Neuronal stem cell (in vitro differentiated cells): Measurements from ENCODE around the gene ANKH.
A peak's percentile ranks its signal among the peaks of the same experiment; 100 is the strongest.

Experiments
- DNase-seq: peaks from one replicate; pipeline ENCODE4 v3.0.0-alpha.2; 2013; ENCODE audit warnings: low spot score
- H2AFZ ChIP-seq: one replicate; pipeline ENCODE4 v1.6.1; 2013; ENCODE audit warnings: mild to moderate bottlenecking, low read length, inconsistent platforms
- H2AK5ac ChIP-seq: 2 replicates; pipeline ENCODE4 v1.6.1; 2013; ENCODE audit warnings: low read depth, mild to moderate bottlenecking, inconsistent platforms, low read length, moderate library complexity, mixed read lengths
- H2BK120ac ChIP-seq: 2 replicates; pipeline ENCODE4 v1.6.1; 2013; ENCODE audit warnings: low read depth, mild to moderate bottlenecking, inconsistent platforms, low read length, moderate library complexity, mixed read lengths
- H2BK12ac ChIP-seq: one replicate; pipeline ENCODE4 v1.6.1; 2013; ENCODE audit warnings: low read length, inconsistent platforms
- H2BK15ac ChIP-seq: 2 replicates; pipeline ENCODE4 v1.6.1; 2013; ENCODE audit warnings: mild to moderate bottlenecking, low read length, inconsistent platforms, mixed read lengths
- H2BK5ac ChIP-seq: one replicate; pipeline ENCODE4 v1.6.1; 2013; ENCODE audit warnings: inconsistent platforms, mild to moderate bottlenecking, low read length, moderate library complexity
- H3K14ac ChIP-seq: one replicate; pipeline ENCODE4 v1.6.1; 2013; ENCODE audit warnings: low read length, inconsistent platforms
- H3K18ac ChIP-seq: 2 replicates; pipeline ENCODE4 v1.6.1; 2013; ENCODE audit warnings: low read length, inconsistent platforms
- H3K23ac ChIP-seq: 2 replicates; pipeline ENCODE4 v1.6.1; 2013; ENCODE audit warnings: low read depth, mild to moderate bottlenecking, mixed read lengths, low read length, inconsistent platforms; ENCODE audit not compliant: poor library complexity
- H3K27ac ChIP-seq: replicated peaks from 3 replicates; pipeline ENCODE4 v1.5.1; 2013; ENCODE audit warnings: low read length, inconsistent platforms
- H3K27me3 ChIP-seq, 3 experiments: 2 replicates each; pipeline ENCODE4 v1.6.1; 2013; ENCODE audit warnings: low read length in 3 of 3, mild to moderate bottlenecking in 2 of 3, inconsistent platforms in 1 of 3, low read depth in 1 of 3, mixed read lengths in 1 of 3, moderate library complexity in 1 of 3; ENCODE audit not compliant: control insufficient read depth in 3 of 3, insufficient read depth in 3 of 3
- H3K36me3 ChIP-seq, 2 donors: replicated peaks in 1 of 2; 2 replicates each; pipeline ENCODE4 v1.6.1; 2013; ENCODE audit warnings: low read length in 2 of 2; ENCODE audit not compliant: control insufficient read depth in 2 of 2, insufficient read depth in 2 of 2
- H3K4ac ChIP-seq: 2 replicates; pipeline ENCODE4 v1.6.1; 2013; ENCODE audit warnings: inconsistent platforms, mild to moderate bottlenecking, low read length, moderate library complexity
- H3K4me1 ChIP-seq, 2 donors: 1 replicate in 1 of 2; 2 replicates in 1 of 2; pipeline ENCODE4 v1.6.1; 2013; ENCODE audit warnings: low read length in 2 of 2, low read depth in 1 of 2; ENCODE audit not compliant: control insufficient read depth in 2 of 2, insufficient read depth in 1 of 2
- H3K4me2 ChIP-seq: one replicate; pipeline ENCODE4 v1.6.1; 2013; ENCODE audit warnings: mild to moderate bottlenecking, low read length, inconsistent platforms; ENCODE audit not compliant: insufficient read depth, poor library complexity, severe bottlenecking
- H3K4me3 ChIP-seq, 2 donors: 2 replicates each; pipeline ENCODE4 v1.5.1; 2013; ENCODE audit warnings: low read length in 2 of 2, mild to moderate bottlenecking in 2 of 2, inconsistent platforms in 1 of 2, moderate library complexity in 1 of 2
- H3K79me1 ChIP-seq: one replicate; pipeline ENCODE4 v1.6.1; 2013; ENCODE audit warnings: low read depth, mild to moderate bottlenecking, inconsistent platforms, low read length, moderate library complexity
- H3K9ac ChIP-seq: one replicate; pipeline ENCODE4 v1.6.1; 2013; ENCODE audit warnings: mild to moderate bottlenecking, low read depth, low read length, inconsistent platforms; ENCODE audit not compliant: poor library complexity
- H3K9me3 ChIP-seq, 2 donors: replicated peaks in 1 of 2; 2 replicates each; pipeline versions ENCODE3 to v1.6.1; 2013; ENCODE audit warnings: low read length in 2 of 2, mild to moderate bottlenecking in 2 of 2, inconsistent platforms in 1 of 2, low read depth in 1 of 2, mixed read lengths in 1 of 2, moderate library complexity in 1 of 2; ENCODE audit not compliant: control insufficient read depth in 2 of 2, insufficient read depth in 1 of 2
- H4K8ac ChIP-seq: one replicate; pipeline ENCODE4 v1.6.1; 2013; ENCODE audit warnings: low read depth, mild to moderate bottlenecking, inconsistent platforms, low read length, moderate library complexity
- H4K91ac ChIP-seq: one replicate; pipeline ENCODE4 v1.6.1; 2013; ENCODE audit warnings: low read length, low read depth, mild to moderate bottlenecking, inconsistent platforms; ENCODE audit not compliant: poor library complexity
- WGBS, 2 donors: extraction: QIAGEN DNeasy Blood & Tissue Kit; methylation state at CpG; one replicate each; pipeline ENCODE4 v1.1.7; 2013; ENCODE audit warnings: missing lambda C conversion rate in 2 of 2, mixed read lengths in 1 of 2; ENCODE audit not compliant: insufficient read length in 2 of 2, insufficient replicate concordance in 1 of 2; ENCODE audit errors: extremely low coverage in 2 of 2; 5-methylcytosine and 5-hydroxymethylcytosine counted together

ANKH gene

GRCh38 chr5:14667770-14668169 is 203.8 kb downstream of the ANKH start:
- H3K14ac ChIP-seq, result no peak overlapping the region

DNA sequence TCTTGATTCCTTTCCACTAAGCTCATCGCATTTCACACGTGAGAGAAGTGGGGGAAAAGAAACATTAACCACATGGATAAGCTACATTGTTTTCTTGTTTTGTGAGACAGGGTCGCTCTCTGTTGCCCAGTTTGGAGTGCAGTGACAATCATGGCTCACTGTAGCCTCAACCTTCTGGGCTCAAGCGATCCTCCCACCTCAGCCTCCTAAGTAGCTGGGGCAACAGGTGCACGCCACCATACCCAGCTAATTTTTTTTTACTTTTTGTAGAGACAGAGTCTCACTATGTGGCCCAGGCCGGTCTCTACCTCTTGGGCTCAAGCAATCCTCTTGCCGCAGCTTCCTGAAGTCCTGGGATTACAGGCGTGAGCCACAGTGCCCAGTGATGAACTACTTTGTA is 204.3 kb downstream of the ANKH start:
- no peak overlapping the region for H3K18ac ChIP-seq
- no peaks in the 10 kb centered on the region for H3K9me3 ChIP-seq
- H3K9ac ChIP-seq, result no peak overlapping the region
- H3K4me2 ChIP-seq, result no peak overlapping the region
- H3K36me3 ChIP-seq, result peaks cover 0 to 21% of the 10 kb centered on the region in 2 donors
- H4K91ac ChIP-seq, result no peak overlapping the region
- peaks cover 3% of the 10 kb centered on the region in 2 donors for H3K4me1 ChIP-seq
- no peak overlapping the region for H3K4ac ChIP-seq
- no peak overlapping the region for H3K14ac ChIP-seq
- no peak overlapping the region for H2BK15ac ChIP-seq
- H3K4me3 ChIP-seq, result no peak overlapping the region
- H3K23ac ChIP-seq, result no peak overlapping the region
- no peak overlapping the region for H4K8ac ChIP-seq
- H3K27me3 ChIP-seq, result no peaks in the 10 kb centered on the region
- no peak overlapping the region for H2AK5ac ChIP-seq
- H2BK120ac ChIP-seq, result no peak overlapping the region
- H2BK5ac ChIP-seq, result no peak overlapping the region
- H2AFZ ChIP-seq, result no peak overlapping the region
- DNase-seq, result no peak
- peaks cover 2% of the 10 kb centered on the region for H3K79me1 ChIP-seq
- H2BK12ac ChIP-seq, result no peak overlapping the region
- no CpG with 5 or more reads among the region's 8 CpGs for WGBS, 2 donors
- H3K27ac ChIP-seq, result no peak overlapping the region

More at GRCh38 chr5:14667770-14668169, 203.8 kb downstream of the ANKH start:
- no peak overlapping the region for H2BK120ac ChIP-seq
- no peak for DNase-seq
- H3K4me1 ChIP-seq, result peaks cover 3% of the 10 kb centered on the region in 2 donors
- H3K27ac ChIP-seq, result no peak overlapping the region
- no peak overlapping the region for H3K4me3 ChIP-seq
- H3K9me3 ChIP-seq, result no peaks in the 10 kb centered on the region
- H4K8ac ChIP-seq, result no peak overlapping the region
- H3K18ac ChIP-seq, result no peak overlapping the region
- no peak overlapping the region for H2AFZ ChIP-seq
- H2BK15ac ChIP-seq, result no peak overlapping the region
- H3K4me2 ChIP-seq, result no peak overlapping the region
- H3K36me3 ChIP-seq, result peaks cover 0 to 19% of the 10 kb centered on the region in 2 donors
- no peak overlapping the region for H3K9ac ChIP-seq
- peaks cover 2% of the 10 kb centered on the region for H3K79me1 ChIP-seq
- H3K23ac ChIP-seq, result no peak overlapping the region
- H2BK12ac ChIP-seq, result no peak overlapping the region
- no peak overlapping the region for H4K91ac ChIP-seq
- H2BK5ac ChIP-seq, result no peak overlapping the region
- WGBS, 2 donors, result no CpG with 5 or more reads among the region's 1 CpG
- H3K4ac ChIP-seq, result no peak overlapping the region
- H2AK5ac ChIP-seq, result no peak overlapping the region
- no peaks in the 10 kb centered on the region for H3K27me3 ChIP-seq

GRCh38 chr5:14666357-14666756 is 205.2 kb downstream of the ANKH start:
- no peak overlapping the region for H3K27ac ChIP-seq
- H4K91ac ChIP-seq, result no peak overlapping the region
- H3K4me3 ChIP-seq, result peak overlapping the region in 1 of 2 donors; percentile 74
- no peaks in the 10 kb centered on the region for H3K9me3 ChIP-seq
- H3K4me1 ChIP-seq, result peaks cover 3% of the 10 kb centered on the region in 2 donors
- no peak overlapping the region for H3K23ac ChIP-seq
- DNase-seq, result no peak
- H2BK120ac ChIP-seq, result no peak overlapping the region
- H3K79me1 ChIP-seq, result peaks cover 2% of the 10 kb centered on the region
- no peak overlapping the region for H3K4me2 ChIP-seq
- no peak overlapping the region for H3K4ac ChIP-seq
- no CpG with 5 or more reads among the region's 2 CpGs for WGBS, 2 donors
- no peak overlapping the region for H2BK5ac ChIP-seq
- H3K36me3 ChIP-seq, result peaks cover 0 to 26% of the 10 kb centered on the region in 2 donors
- no peak overlapping the region for H3K14ac ChIP-seq
- H4K8ac ChIP-seq, result no peak overlapping the region
- H2AFZ ChIP-seq, result no peak overlapping the region
- H2BK12ac ChIP-seq, result no peak overlapping the region
- H2AK5ac ChIP-seq, result no peak overlapping the region
- no peak overlapping the region for H2BK15ac ChIP-seq
- H3K27me3 ChIP-seq, result no peaks in the 10 kb centered on the region
- no peak overlapping the region for H3K18ac ChIP-seq
- H3K9ac ChIP-seq, result no peak overlapping the region

- Histone ChIP-seq H2BK120ac (no peak overlapping the region), H3K27ac (no peak overlapping the region), H3K4me3 (peak overlapping the region in 1 of 2 donors; percentile 74), H3K4ac (no peak overlapping the region), H2BK12ac (no peak overlapping the region), H3K23ac (no peak overlapping the region), H3K36me3 (peaks cover 0 to 26% of the 10 kb centered on the region in 2 donors), H2BK5ac (no peak overlapping the region), H2BK15ac (no peak overlapping the region), H3K4me2 (peak overlapping the region; percentile 34), H2AFZ (no peak overlapping the region), H2AK5ac (no peak overlapping the region), H4K91ac (no peak overlapping the region), H3K18ac (no peak overlapping the region), H3K9me3 (no peaks in the 10 kb centered on the region), H3K79me1 (peaks cover 2% of the 10 kb centered on the region), H3K27me3 (no peaks in the 10 kb centered on the region), H3K9ac (no peak overlapping the region), H3K4me1 (peaks cover 3% of the 10 kb centered on the region in 2 donors), H4K8ac (no peak overlapping the region), H3K14ac (no peak overlapping the region)
- no CpG with 5 or more reads among the region's 7 CpGs for WGBS, 2 donors
- DNase-seq, result no peak
Measured at GRCh38 chr5:14665949-14666348, 205.6 kb downstream of the ANKH start.
